ENCODE data around the gene PACS2. TPM values are rescaled to one million over a fixed set of nuclear protein-coding genes. Genes with fewer than 3 reads are reported as not detected.

The PACS2 gene
- total RNA-seq, 2 experiments from 2014 or later: 57.7 to 61.5 TPM

- Mint-ChIP-seq H3K27ac (no peak overlapping the region), H3K36me3 (ENCODE audit: low read depth) (peaks cover 38% of the 10 kb centered on the region), H3K27me3 (no peaks in the 10 kb centered on the region), H3K4me1 (ENCODE audit: low read depth) (no peaks in the 10 kb centered on the region), H3K9me3 (no peaks in the 10 kb centered on the region), H3K4me3 (no peak overlapping the region)
- Histone ChIP-seq H3K4me3 (ENCODE audit: low read length) (no peak overlapping the region), H3K27ac (ENCODE audit: low read depth in 1 of 2, low read length in 2 of 2) (no peak overlapping the region), H3K4me1 (ENCODE audit: insufficient read depth, low read length) (no peaks in the 10 kb centered on the region), H3K9me3 (ENCODE audit: control insufficient read depth in 1 of 2, insufficient read depth in 1 of 2, low read length in 2 of 2) (no peaks in the 10 kb centered on the region), H3K36me3 (ENCODE audit: insufficient read depth, low read length) (peaks cover 2% of the 10 kb centered on the region), H3K27me3 (ENCODE audit: control insufficient read depth in 1 of 2, insufficient read depth in 2 of 2, low read length in 2 of 2) (no peaks in the 10 kb centered on the region)
- CTCF ChIA-PET: no interaction called here
- TF ChIP-seq CTCF (IDR thresholded peaks at IDR 0.05): no peak
- intact Hi-C loops (cut with DNase I, micrococcal nuclease): loop anchor here in 1 of 2 experiments (10.0 kb wide), 2 partner anchors 55 to 1195 kb away; no protein-coding TSS in a partner anchor
- no peak for ATAC-seq (ENCODE audit: poor library complexity)
- DNase-seq: no peak
- POLR2A ChIA-PET: interaction anchor here (0.5 kb wide), 1 partner anchor 27 kb away, joined by 3 read pairs; no protein-coding TSS in a partner anchor
These were observed 45.1 kb upstream of the PACS2 start for GRCh38 chr14:105269405-105269804.

- H3K36me3 ChIP-seq (ENCODE audit: insufficient read depth, low read length): peaks cover 2% of the 10 kb centered on the region
- Mint-ChIP-seq H3K36me3 (ENCODE audit: low read depth) (peaks cover 24% of the 10 kb centered on the region), H3K4me3 (no peak overlapping the region), H3K9me3 (no peaks in the 10 kb centered on the region), H3K27me3 (no peaks in the 10 kb centered on the region), H3K27ac (no peak overlapping the region), H3K4me1 (ENCODE audit: low read depth) (no peaks in the 10 kb centered on the region)
- H3K9me3 ChIP-seq (ENCODE audit: control insufficient read depth in 1 of 2, insufficient read depth in 1 of 2, low read length in 2 of 2): no peaks in the 10 kb centered on the region
- no peak overlapping the region for H3K4me3 ChIP-seq (ENCODE audit: low read length)
- no peak overlapping the region for H3K27ac ChIP-seq (ENCODE audit: low read depth in 1 of 2, low read length in 2 of 2)
- intact Hi-C loops (cut with DNase I, micrococcal nuclease): no loop called here
- no peaks in the 10 kb centered on the region for H3K27me3 ChIP-seq (ENCODE audit: control insufficient read depth in 1 of 2, insufficient read depth in 2 of 2, low read length in 2 of 2)
- POLR2A ChIA-PET: no interaction called here
- H3K4me1 ChIP-seq (ENCODE audit: insufficient read depth, low read length): no peaks in the 10 kb centered on the region
- CTCF ChIA-PET: no interaction called here
- DNase-seq (no peak), ATAC-seq (ENCODE audit: poor library complexity) (no peak)
- no peak for TF ChIP-seq CTCF (IDR thresholded peaks at IDR 0.05)
These were observed 43.2 kb upstream of the PACS2 start for GRCh38 chr14:105271224-105271890.

GRCh38 chr14:105272623-105273022 is 41.9 kb upstream of the PACS2 start:
- Mint-ChIP-seq H3K27ac (no peak overlapping the region), H3K27me3 (no peaks in the 10 kb centered on the region), H3K36me3 (ENCODE audit: low read depth) (peaks cover 13% of the 10 kb centered on the region), H3K4me1 (ENCODE audit: low read depth) (no peaks in the 10 kb centered on the region), H3K4me3 (no peak overlapping the region), H3K9me3 (no peaks in the 10 kb centered on the region)
- Histone ChIP-seq H3K4me1 (ENCODE audit: insufficient read depth, low read length) (no peaks in the 10 kb centered on the region), H3K27ac (ENCODE audit: low read depth in 1 of 2, low read length in 2 of 2) (no peak overlapping the region), H3K9me3 (ENCODE audit: control insufficient read depth in 1 of 2, insufficient read depth in 1 of 2, low read length in 2 of 2) (no peaks in the 10 kb centered on the region), H3K36me3 (ENCODE audit: insufficient read depth, low read length) (peaks cover 2% of the 10 kb centered on the region), H3K27me3 (ENCODE audit: control insufficient read depth in 1 of 2, insufficient read depth in 2 of 2, low read length in 2 of 2) (no peaks in the 10 kb centered on the region), H3K4me3 (ENCODE audit: low read length) (no peak overlapping the region)
- ChIA-PET POLR2A (no interaction called here), CTCF (no interaction called here)
- ATAC-seq (ENCODE audit: poor library complexity): no peak
- no peak for DNase-seq
- TF ChIP-seq CTCF (IDR thresholded peaks at IDR 0.05): no peak
- intact Hi-C loops (cut with DNase I, micrococcal nuclease): no loop called here

All from CD4-positive, alpha-beta T cell (primary cell).